Measurements from ENCODE around the gene MAGEA10.

Gene MAGEA10

GRCh38 chrX:152157042-152157441, 18.7 kb upstream of the MAGEA10 start:
- no peak for DNase-seq (ENCODE audit: extremely low read depth, low read depth)
- no peak overlapping the region for H3K4me3 ChIP-seq (replicated peaks; ENCODE audit: low read depth, low read length)
- TF ChIP-seq CTCF (IDR thresholded peaks at IDR 0.05; ENCODE audit: low read depth, low read length, missing control alignments), result no peak

- no peak for TF ChIP-seq CTCF (IDR thresholded peaks at IDR 0.05; ENCODE audit: low read depth, low read length, missing control alignments)
- no peak for DNase-seq (ENCODE audit: extremely low read depth, low read depth)
Measured at GRCh38 chrX:152155766-152156310, 17.5 kb upstream of the MAGEA10 start.

GRCh38 chrX:152154050-152154449, 15.7 kb upstream of the MAGEA10 start:
- no peak for DNase-seq (ENCODE audit: extremely low read depth, low read depth)
- H3K4me3 ChIP-seq (replicated peaks; ENCODE audit: low read depth, low read length), result no peak overlapping the region
- no peak for TF ChIP-seq CTCF (IDR thresholded peaks at IDR 0.05; ENCODE audit: low read depth, low read length, missing control alignments)

More at GRCh38 chrX:152155766-152156310, 17.5 kb upstream of the MAGEA10 start:
- no peak overlapping the region for H3K4me3 ChIP-seq (replicated peaks; ENCODE audit: low read depth, low read length)

GRCh38 chrX:152151256-152151655, 12.9 kb upstream of the MAGEA10 start:
- no peak for DNase-seq (ENCODE audit: extremely low read depth, low read depth)
- no peak overlapping the region for H3K4me3 ChIP-seq (replicated peaks; ENCODE audit: low read depth, low read length)
- no peak for TF ChIP-seq CTCF (IDR thresholded peaks at IDR 0.05; ENCODE audit: low read depth, low read length, missing control alignments)

- no peak overlapping the region for H3K4me3 ChIP-seq (replicated peaks; ENCODE audit: low read depth, low read length)
- no peak for TF ChIP-seq CTCF (IDR thresholded peaks at IDR 0.05; ENCODE audit: low read depth, low read length, missing control alignments)
- DNase-seq (ENCODE audit: extremely low read depth, low read depth), result no peak
Measured at GRCh38 chrX:152149648-152150047, 11.3 kb upstream of the MAGEA10 start.

- no peak for DNase-seq (ENCODE audit: extremely low read depth, low read depth)
- no peak for TF ChIP-seq CTCF (IDR thresholded peaks at IDR 0.05; ENCODE audit: low read depth, low read length, missing control alignments)
- H3K4me3 ChIP-seq (replicated peaks; ENCODE audit: low read depth, low read length), result no peak overlapping the region
Measured at GRCh38 chrX:152139589-152139988, 1.2 kb upstream of the MAGEA10 start.

GRCh38 chrX:152137771-152138387, 498 bp downstream of the MAGEA10 start:
- TF ChIP-seq CTCF (IDR thresholded peaks at IDR 0.05; ENCODE audit: low read depth, low read length, missing control alignments), result no peak
- H3K4me3 ChIP-seq (replicated peaks; ENCODE audit: low read depth, low read length), result no peak overlapping the region
- DNase-seq (ENCODE audit: extremely low read depth, low read depth), result no peak

Measured in HFF-Myc (cell line).